ENCODE data around the gene SPEF1. TPM values are rescaled to one million over a fixed set of nuclear protein-coding genes. Genes with fewer than 3 reads are reported as not detected.

The SPEF1 gene
- total RNA-seq, 1 donor = under 0.01 TPM

DNA sequence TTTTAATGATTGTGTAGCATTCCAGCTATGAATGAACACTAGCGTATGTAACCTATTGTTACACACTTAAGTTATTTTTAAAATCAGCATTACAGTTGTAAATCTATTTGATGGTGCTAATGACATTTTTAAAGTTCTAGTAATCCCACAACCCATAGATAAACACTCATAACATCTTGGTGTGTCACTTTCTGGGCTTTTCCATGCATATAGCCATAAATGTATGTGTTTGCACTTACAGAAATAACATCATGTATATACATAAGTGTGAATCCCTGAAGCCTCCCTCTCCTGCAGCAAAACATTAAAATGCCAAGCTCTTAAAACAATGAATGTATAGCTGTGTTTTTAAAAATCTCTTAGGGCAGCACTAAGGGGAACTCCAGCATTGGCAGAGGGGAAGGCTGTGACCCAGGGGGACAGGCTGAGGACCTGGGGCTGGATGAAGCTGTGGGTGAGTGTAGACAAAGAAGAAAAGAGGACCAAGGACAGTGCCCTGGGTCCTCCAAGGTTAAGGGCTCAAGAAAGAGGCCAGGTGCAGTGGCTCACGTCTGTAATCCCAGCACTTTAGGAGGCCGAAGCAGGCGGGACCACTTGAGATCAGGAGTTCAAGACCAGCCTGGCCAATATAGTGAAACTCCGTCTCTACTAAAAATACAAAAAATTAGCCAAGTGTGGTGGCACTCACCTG is 6.2 kb upstream of the SPEF1 start:
- Histone ChIP-seq H3K4me1 (ENCODE audit: insufficient read depth, low read length) (peaks cover 21% of the 10 kb centered on the region), H3K27ac (ENCODE audit: low read depth, low read length) (no peak overlapping the region), H4K20me1 (ENCODE audit: insufficient read depth, low read length) (peaks cover 34% of the 10 kb centered on the region), H2AFZ (ENCODE audit: low read length) (peak overlapping the region; percentile 4), H3K9me3 (ENCODE audit: low read depth, low read length) (no peaks in the 10 kb centered on the region), H3K4me2 (ENCODE audit: insufficient read depth, low read length) (peak overlapping the region; percentile 70), H3K36me3 (ENCODE audit: insufficient read depth, low read length) (peaks cover 5% of the 10 kb centered on the region), H3K79me2 (ENCODE audit: insufficient read depth, low read length) (peaks cover 35% of the 10 kb centered on the region), H3K4me3 (ENCODE audit: insufficient read depth, low read length) (peak overlapping the region; percentile 47), H3K27me3 (ENCODE audit: insufficient read depth, low read length) (no peaks in the 10 kb centered on the region)
- TF ChIP-seq, protein P1, sequence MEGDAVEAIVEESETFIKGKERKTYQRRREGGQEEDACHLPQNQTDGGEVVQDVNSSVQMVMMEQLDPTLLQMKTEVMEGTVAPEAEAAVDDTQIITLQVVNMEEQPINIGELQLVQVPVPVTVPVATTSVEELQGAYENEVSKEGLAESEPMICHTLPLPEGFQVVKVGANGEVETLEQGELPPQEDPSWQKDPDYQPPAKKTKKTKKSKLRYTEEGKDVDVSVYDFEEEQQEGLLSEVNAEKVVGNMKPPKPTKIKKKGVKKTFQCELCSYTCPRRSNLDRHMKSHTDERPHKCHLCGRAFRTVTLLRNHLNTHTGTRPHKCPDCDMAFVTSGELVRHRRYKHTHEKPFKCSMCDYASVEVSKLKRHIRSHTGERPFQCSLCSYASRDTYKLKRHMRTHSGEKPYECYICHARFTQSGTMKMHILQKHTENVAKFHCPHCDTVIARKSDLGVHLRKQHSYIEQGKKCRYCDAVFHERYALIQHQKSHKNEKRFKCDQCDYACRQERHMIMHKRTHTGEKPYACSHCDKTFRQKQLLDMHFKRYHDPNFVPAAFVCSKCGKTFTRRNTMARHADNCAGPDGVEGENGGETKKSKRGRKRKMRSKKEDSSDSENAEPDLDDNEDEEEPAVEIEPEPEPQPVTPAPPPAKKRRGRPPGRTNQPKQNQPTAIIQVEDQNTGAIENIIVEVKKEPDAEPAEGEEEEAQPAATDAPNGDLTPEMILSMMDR (IDR thresholded peaks at IDR 0.05; ENCODE audit: extremely low read depth, low read depth, low read length) = no peak
- no peak for DNase-seq (ENCODE audit: insufficient read length, low spot score, missing footprints)

DNA sequence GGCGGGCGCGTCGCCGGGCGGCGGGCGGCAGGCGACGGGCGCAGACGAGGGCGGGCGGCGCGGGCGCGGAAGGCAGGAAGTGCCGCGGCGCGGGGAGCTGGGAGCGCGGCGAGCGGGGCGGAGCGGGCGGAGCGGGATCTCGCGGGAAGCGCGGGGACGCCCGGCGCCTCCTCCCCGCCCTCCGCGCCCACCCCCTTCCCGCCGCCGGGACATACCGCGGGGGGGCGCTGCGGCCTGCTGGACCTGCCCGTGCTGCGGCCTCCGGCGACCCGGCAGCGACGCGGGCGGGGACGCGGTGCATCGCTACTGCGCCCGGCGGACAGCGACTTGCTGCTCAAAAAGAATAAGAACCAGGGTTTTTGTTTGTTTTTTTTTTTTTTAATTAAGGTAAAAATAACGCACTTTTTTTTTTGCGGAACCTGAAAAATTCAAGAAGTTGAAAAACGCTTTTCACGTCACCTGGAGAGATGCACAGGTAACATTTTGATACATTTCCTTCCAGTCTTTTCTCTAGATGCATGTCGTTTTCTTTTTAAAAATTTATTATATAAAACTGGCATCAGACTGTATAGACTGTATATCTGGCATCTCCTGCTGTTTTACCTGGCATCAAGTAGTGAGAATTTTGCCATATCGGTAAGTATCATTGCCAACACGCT is 5.5 kb upstream of the SPEF1 start, which contains the start of gene CENPB:
CENPB (minus strand) TSS at position 76 of the 659 bp plus-strand sequence. CDS start 257 bp downstream, outside the sequence.
- H3K79me2 ChIP-seq (ENCODE audit: insufficient read depth, low read length) = peaks cover 35% of the 10 kb centered on the region
- H4K20me1 ChIP-seq (ENCODE audit: insufficient read depth, low read length) = peaks cover 36% of the 10 kb centered on the region
- peak within 1 kb of the TSS; percentile 48 for H2AFZ ChIP-seq (ENCODE audit: low read length)
- peak within 1 kb of the TSS; percentile 56 for H3K27ac ChIP-seq (ENCODE audit: low read depth, low read length)
- peaks cover 5% of the 10 kb centered on the region for H3K36me3 ChIP-seq (ENCODE audit: insufficient read depth, low read length)
- H3K4me2 ChIP-seq (ENCODE audit: insufficient read depth, low read length) = peak within 1 kb of the TSS; percentile 87
- peak; percentile 100 for DNase-seq (ENCODE audit: insufficient read length, low spot score, missing footprints)
- no peaks in the 10 kb centered on the region for H3K27me3 ChIP-seq (ENCODE audit: insufficient read depth, low read length)
- peaks cover 21% of the 10 kb centered on the region for H3K4me1 ChIP-seq (ENCODE audit: insufficient read depth, low read length)
- peak within 1 kb of the TSS; percentile 79 for H3K4me3 ChIP-seq (ENCODE audit: insufficient read depth, low read length)
- TF ChIP-seq, protein P1 (IDR thresholded peaks at IDR 0.05; ENCODE audit: extremely low read depth, low read depth, low read length) = peak; percentile 49
- no peaks in the 10 kb centered on the region for H3K9me3 ChIP-seq (ENCODE audit: low read depth, low read length)

DNA sequence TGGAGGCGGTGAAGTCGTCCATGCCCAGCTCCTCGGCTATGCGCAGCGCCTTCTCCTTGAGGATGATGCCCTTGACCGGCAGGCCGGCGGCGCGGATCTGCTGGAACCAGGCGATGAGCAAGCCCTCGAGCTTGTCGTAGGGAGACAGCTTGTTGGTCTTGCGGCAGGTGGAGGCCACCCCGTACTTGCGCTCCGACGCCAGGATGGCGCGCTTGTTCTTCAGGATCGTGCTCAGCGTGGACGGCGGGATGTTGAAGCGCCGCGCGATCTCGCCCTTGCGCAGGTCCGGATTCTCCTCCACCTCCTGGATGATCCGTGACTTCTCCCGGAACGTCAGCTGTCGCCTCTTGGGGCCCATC is 4.9 kb upstream of the SPEF1 start:
- peaks cover 5% of the 10 kb centered on the region for H3K36me3 ChIP-seq (ENCODE audit: insufficient read depth, low read length)
- H3K27me3 ChIP-seq (ENCODE audit: insufficient read depth, low read length) = no peaks in the 10 kb centered on the region
- TF ChIP-seq, protein P1 (IDR thresholded peaks at IDR 0.05; ENCODE audit: extremely low read depth, low read depth, low read length) = no peak
- peak; percentile 95 for DNase-seq (ENCODE audit: insufficient read length, low spot score, missing footprints)
- H4K20me1 ChIP-seq (ENCODE audit: insufficient read depth, low read length) = peaks cover 39% of the 10 kb centered on the region
- peaks cover 22% of the 10 kb centered on the region for H3K4me1 ChIP-seq (ENCODE audit: insufficient read depth, low read length)
- peaks cover 35% of the 10 kb centered on the region for H3K79me2 ChIP-seq (ENCODE audit: insufficient read depth, low read length)
- peak overlapping the region; percentile 87 for H3K4me2 ChIP-seq (ENCODE audit: insufficient read depth, low read length)
- H3K27ac ChIP-seq (ENCODE audit: low read depth, low read length) = peak overlapping the region; percentile 56
- H2AFZ ChIP-seq (ENCODE audit: low read length) = peak overlapping the region; percentile 48
- peak overlapping the region; percentile 79 for H3K4me3 ChIP-seq (ENCODE audit: insufficient read depth, low read length)
- H3K9me3 ChIP-seq (ENCODE audit: low read depth, low read length) = no peaks in the 10 kb centered on the region
